Measurements from ENCODE around the gene PCDHA1.

Gene PCDHA1

DNA sequence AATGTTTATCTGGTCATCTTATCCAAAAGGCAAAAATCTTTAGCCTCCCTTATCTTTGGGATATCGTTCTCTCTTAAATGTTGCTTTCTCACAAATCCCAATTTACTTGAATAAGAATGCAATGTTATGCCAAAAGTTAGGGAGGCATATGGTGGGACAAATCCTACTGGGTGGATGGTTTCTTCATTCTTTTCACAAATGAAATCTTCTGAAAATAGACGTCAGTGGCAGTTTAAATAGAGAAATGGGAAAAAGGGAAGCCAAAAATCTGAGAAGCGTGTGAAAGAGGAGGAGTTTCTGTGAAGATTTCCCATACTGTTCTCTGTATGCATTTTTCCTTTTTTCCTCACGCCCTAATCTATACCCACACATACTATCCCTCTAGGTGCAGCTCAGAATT lies 137.7 kb downstream of the PCDHA1 start:
- DNase-seq (ENCODE audit: low read depth in 2 of 2): no peak

DNA sequence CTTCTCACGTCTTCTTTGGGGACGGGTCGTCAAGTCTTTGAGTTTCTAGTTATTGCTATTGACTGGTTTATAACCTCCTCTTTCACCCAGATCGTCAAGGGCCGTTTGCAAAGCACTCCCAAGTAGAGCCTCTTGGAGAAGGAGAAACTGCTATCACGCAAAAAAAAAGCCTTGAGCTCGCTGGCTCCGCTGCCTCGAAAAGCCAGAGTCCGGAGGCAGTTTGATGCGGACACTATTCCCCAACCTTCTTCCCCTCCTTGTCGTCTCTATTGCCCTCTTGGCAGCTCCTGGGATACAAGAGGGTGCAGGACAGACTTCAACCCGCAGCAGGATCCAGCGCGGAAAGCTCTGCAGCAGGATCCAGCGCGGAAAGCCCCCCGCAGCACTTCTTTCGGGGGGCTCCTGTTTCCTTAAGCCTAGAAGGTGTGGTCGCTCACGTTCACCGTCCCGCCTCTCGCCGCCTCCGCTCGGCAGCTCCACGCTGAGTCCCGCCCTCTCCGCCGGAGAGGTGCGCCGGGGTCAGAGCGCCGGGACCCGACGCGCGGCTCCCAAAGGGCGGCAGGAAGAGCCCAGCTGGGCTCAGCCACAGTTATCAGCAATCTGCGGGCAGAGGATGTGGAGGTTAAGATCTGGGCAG lies 140.0 kb downstream of the PCDHA1 start, which contains the start of gene PCDHAC1:
PCDHAC1 (plus strand) TSS at position 494 of the 637 bp plus-strand sequence. CDS start 594 bp downstream, outside the sequence.
- no peak for DNase-seq (ENCODE audit: low read depth in 2 of 2)

DNA sequence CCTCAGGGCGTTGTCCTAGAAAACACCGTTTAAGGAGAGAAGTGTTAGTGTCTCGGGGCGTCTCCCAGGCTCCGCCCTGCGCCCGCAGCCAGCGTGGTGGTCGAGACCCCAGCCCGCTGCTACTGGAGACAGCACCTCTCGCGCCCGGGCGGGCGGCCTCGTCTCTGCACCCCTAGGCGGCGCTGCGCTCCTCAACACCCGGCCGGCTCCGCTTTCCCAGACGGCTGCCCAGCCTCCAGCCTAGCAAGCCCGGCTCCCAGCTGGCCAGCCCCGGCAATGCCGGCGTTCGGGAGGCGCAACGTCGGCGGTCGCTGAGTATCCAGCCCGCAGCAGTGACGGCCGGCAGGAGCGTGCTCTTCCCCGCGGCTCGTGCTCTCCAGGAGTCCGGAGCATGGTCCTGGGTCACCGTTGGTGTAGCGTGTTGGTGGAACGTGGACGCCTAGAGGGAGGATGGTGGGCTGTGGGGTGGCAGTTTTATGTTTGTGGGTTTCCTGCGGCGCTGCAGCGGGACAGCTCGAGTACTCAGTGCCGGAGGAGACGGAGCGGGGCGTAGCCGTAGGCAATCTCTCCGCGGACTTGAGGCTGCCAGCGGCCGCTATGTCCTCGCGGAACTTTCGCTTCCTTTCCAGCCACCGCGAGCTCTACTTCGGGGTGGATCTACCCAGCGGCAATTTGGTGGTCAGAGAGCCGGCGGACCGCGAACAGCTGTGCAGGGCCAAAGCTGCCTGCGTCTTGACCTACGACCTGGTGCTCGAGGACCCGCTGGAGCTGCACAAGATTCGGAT lies 140.7 kb downstream of the PCDHA1 start:
- DNase-seq (ENCODE audit: low read depth in 2 of 2): peak in 1 of 2 donors; percentile 27

DNA sequence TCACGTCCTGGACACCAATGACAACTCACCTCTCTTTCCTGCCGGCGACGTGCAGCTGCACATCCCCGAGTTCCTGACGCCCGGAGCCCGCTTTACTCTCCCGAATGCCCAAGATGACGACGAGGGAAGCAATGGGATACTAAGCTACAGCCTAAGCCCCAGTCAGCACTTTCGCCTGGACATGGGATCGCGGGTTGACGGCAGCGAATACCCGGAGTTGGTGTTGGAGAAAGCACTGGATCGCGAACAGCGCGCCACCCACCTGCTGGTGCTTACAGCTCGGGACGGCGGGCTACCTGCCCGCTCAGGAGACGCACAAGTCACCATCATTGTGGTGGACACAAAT lies 141.3 kb downstream of the PCDHA1 start:
- no peak for DNase-seq (ENCODE audit: low read depth in 2 of 2)

DNA sequence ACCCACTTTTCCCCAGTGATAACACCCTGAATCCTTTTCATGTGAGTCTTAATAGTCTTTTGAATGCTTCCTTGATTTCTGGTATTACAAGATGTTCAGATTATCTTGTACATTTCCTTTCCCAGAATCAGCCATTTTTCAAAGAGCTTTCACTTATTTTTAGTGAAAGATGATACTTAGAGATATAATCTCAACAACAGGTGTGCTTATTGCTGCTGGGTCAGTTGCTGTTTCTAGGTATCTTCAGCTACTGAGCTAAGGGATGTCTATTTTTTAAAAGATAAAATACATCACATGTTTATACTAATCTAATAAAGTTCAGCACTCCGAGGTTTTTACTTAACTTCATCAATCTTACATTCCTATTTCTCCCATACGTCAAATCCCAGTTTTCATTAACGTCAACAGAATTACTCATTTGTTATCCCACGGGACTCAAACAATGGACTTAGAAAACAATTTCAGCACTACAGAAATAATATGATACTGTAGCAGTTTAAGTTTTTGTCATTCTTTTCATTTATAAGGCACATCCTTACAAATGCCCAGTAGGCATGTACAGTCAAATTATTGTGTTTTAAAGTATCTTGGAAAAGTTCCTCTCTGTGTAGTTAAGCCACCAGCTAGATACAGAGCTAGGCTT lies 149.1 kb downstream of the PCDHA1 start:
- DNase-seq (ENCODE audit: low read depth in 2 of 2): no peak

DNA sequence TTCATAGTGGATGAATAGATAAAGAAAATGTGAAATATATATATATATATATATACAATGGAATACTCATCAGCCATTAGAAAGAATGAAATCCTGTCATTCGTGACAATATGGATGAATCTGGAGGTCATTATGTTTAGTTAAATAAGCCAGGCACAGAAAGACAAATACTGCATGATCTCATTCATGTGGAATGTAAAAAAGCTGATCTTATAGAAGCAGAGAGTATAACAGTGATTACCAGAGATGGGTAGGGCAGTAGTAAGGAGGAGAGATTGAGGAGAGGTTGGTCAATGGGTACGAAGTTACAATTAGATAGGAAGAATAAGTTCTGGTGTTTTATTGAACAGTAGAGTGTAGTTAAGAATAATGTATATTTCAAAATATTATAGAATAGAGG lies 160.6 kb downstream of the PCDHA1 start:
- DNase-seq (ENCODE audit: low read depth in 2 of 2): no peak

DNA sequence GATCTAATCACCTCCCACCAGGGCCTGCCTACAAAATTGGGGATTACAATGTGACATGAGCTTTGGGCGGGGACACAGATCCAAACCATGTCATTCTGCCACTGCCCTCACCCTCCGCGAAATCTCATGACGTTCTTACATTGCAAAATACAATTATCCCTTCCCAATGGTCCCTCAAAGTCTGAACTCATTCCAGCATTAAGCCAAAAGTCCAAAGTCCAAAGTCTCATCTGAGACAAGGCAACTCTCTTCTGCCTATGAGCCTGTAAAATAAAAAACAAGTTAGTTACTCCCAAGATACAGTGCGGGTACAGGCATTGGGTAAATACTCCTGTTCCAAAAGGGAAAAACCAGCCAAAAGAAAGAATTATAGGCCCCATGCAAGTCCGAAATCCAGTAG lies 165.7 kb downstream of the PCDHA1 start:
- DNase-seq (ENCODE audit: low read depth in 2 of 2): no peak

DNA sequence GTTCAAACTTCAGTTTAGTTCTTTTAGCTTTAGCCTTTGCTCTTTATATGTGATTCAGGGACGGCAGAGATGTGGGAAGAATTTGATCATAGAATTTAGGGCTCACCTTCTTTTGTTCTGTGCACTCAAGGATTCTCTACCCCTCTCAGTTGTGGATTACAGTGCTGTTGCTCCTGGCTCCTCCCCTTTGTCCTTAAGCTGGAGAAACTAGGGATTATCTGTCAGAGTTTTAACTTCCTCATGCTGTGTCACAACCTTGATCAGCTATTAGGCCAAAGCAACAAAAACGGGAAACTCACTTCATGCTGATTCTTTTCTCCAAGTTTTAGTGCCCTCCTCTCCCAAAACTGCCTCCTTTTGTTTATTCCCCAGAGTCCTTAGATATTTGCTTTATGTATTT lies 167.3 kb downstream of the PCDHA1 start:
- DNase-seq (ENCODE audit: low read depth in 2 of 2): no peak

DNA sequence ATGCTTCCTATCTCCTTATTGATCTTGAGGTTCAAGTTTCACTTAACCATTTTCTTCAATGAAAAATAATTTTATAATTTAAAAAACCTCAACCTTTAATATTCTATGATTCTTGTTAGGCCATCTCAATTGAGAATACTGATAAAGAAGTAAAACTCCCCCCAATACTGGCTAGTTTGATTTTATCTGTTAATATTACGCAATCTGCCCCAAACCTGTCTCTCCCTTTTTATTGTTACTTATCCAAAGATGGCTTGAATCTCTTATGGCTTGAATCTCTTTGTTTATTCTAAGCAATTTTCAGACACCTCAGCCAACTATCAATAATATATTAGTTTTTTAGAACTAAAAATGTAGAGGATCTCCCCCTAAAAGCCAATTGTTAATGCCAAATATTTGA lies 176.2 kb downstream of the PCDHA1 start:
- DNase-seq (ENCODE audit: low read depth in 2 of 2): no peak

DNA sequence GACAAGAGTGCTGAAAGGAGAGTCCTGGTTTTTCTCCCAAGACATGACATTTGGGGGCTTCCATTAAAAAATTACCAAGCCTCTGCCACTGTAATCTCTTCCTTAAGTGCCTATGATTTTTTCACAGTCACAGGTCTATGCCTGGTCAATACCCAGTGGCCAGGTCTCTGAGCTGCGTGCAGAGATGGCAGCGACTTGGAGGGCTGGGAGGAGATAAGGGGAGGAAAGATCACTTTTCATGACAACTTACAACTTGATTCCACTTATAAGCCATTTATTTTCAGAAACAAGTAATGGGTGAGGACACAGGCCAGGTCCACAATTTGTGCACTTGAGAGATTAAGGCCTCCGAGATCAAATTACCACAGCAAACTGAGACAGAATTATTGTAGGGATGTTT lies 178.4 kb downstream of the PCDHA1 start:
- no peak for DNase-seq (ENCODE audit: low read depth in 2 of 2)

DNA sequence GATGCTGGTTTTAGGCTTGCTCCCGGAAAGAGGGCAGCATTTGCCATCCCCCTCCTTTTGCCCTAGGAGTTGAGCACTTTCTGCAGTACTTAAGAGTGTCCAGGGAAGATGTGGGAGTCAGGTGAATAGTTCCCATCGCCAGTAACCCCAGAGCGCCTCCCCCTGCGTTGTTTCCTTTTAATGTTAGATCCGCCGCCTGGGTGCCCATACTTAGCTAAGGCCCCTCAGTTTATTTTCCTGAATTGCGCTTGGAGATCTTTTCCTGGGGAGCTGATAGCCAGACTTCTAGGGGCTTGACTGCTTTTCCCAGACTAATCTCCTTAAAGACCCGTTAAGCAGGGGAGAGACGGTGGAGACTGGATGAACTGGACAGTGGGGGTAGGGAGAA lies 180.0 kb downstream of the PCDHA1 start:
- DNase-seq (ENCODE audit: low read depth in 2 of 2): no peak

DNA sequence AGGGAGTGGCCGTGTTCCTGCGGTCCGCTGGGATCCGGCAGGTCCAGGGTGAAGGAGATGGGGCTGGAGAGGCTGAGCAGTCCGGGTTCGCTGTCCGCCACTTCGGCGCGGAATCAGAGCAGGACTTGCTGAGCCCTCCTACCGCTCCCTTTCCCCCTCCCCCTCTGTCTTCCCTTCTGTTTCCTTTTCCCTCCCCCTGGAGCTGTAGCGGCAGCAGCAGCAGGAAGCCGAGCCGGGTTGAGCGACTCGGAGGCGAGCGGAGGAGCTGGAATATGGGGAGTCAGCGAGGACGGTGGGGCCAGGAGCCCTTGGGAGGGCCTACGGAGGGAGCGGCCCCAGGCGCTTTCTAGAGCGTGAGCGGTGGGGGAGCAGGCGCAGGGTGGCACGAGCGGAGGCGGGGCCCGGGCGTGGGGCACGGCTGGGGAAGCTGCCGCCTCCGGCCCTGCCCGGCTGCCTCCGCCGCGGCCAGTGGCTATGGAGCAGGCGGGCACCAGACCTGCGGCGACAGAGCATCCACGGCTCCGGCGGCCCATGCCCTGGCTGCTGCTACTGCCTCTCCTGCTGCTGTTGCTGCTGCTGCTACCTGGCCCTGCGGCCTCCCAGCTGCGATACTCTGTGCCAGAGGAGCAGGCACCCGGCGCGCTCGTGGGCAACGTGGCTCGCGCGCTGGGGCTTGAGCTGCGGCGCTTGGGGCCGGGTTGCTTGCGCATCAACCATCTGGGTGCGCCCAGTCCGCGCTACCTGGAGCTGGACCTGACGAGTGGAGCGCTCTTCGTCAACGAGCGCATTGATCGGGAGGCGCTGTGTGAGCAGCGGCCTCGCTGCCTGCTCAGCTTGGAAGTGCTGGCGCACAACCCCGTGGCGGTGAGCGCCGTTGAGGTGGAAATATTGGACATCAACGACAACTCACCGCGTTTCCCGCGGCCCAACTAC lies 180.6 kb downstream of the PCDHA1 start, which contains the start of gene PCDHAC2:
PCDHAC2 (plus strand) TSS at position 184 of the 933 bp plus-strand sequence; CDS start at position 475, 291 bp downstream.
- no peak for DNase-seq (ENCODE audit: low read depth in 2 of 2)

DNA sequence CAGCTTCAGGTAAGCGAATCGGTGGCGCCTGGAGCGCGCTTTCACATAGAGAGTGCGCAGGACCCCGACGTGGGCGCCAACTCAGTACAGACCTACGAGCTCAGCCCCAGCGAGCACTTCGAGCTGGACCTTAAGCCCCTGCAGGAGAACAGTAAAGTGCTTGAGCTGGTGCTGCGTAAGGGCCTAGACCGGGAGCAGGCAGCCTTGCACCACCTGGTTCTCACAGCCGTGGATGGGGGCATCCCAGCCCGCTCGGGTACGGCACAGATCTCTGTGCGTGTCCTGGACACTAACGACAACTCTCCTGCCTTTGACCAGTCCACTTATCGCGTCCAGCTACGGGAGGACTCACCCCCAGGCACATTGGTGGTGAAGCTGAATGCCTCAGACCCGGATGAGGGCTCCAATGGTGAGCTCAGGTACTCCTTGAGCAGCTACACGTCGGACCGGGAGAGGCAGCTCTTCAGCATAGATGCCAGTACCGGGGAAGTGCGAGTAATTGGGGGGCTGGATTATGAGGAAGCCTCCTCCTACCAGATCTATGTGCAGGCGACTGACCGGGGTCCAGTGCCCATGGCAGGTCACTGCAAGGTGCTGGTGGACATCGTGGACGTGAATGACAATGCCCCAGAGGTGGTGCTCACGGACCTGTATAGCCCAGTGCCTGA lies 181.4 kb downstream of the PCDHA1 start:
- no peak for DNase-seq (ENCODE audit: low read depth in 2 of 2)

DNA sequence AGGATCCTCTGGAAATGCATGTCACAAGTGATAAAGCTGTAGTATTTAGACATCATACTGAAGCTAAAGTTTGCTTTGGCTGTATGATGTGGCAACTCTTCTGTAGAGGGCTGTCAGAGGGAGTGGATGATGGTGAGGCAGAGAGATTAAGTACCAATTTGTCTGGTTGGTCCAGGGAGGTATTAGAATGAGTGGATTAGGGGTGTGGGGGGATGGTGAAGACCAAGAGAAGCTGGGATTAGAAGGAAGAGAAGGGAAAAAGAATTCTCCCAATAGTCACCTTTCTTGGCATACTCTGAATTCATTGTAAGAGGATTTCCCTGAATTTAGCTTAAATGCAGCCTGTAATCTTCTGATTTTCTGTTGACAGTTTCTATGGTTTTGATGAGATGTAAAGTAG lies 183.9 kb downstream of the PCDHA1 start:
- DNase-seq (ENCODE audit: low read depth in 2 of 2): no peak

DNA sequence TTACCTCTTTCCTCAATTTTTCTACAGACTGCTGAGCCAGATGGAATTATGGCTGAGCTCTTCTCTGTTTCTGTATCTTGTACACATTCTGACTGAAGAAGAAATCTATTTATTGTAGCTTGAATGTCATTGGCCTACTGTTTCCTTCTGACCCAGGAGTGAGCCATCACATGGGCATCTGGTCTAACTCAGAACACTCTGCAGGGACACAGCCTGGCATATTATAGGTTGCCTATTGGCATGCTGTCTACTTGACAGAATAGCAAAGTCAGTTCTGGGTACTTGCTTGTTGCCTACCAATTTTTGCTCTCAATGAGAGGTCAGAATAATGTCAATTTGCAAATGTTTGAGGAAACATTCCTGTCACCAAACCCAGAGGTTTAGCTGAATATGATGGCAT lies 187.6 kb downstream of the PCDHA1 start:
- DNase-seq (ENCODE audit: low read depth in 2 of 2): no peak

DNA sequence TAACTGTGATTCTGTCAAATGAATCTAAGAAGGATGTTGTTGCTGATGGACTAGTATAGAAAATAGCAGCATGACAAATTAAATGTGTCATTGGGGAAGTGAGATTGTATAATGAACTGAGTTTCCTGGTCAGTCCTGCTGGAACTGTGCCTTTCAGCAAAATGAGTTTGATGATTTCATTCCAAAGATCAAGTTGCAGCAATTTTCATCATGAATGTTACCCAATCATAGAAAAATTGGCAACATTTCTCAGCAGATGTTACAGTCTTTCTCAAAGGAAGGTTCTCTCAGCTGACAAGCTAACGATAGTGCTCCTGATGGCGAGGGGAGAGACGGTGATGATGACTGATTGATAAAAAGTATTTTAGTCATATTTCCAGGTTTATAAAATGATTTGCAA lies 191.1 kb downstream of the PCDHA1 start:
- no peak for DNase-seq (ENCODE audit: low read depth in 2 of 2)

DNA sequence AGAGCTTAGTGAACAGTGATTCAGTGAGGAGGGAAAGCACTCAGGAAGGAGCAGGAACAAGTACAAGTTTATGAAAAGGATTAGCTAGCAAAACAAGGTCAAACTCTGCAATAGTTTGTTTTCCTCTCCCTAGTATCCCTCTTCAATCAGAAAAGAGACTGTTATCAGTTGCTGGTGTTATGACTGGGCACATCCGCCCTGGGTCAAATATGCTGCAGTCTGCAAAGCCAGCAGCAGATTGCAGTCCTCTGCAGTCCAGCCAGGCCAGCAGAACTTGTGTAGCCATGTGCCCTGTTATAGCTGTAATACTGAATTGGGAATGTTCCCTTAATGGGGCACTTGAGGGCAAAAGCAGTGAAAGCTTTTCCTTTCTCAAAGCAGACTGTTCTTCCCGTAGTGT lies 192.3 kb downstream of the PCDHA1 start:
- no peak for DNase-seq (ENCODE audit: low read depth in 2 of 2)

DNA sequence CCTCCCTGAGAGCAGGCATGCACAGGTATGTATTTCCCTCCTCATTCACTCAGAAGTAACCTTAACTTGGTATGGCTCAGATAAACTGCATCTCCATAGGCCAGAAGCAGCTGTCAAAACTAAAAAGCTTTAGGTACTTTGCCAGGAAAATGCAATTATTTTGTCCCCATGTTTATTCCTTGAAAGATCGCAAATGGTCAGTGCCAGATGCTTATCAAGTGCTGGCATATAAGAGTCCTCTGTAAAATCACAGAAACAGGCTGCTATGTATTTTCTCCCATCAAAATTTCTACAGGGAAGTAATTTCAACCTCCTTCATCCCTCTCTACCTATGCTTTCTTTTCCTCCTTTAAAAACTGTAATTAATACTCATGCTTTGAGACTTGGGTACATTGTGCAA lies 193.0 kb downstream of the PCDHA1 start:
- DNase-seq (ENCODE audit: low read depth in 2 of 2): no peak

DNA sequence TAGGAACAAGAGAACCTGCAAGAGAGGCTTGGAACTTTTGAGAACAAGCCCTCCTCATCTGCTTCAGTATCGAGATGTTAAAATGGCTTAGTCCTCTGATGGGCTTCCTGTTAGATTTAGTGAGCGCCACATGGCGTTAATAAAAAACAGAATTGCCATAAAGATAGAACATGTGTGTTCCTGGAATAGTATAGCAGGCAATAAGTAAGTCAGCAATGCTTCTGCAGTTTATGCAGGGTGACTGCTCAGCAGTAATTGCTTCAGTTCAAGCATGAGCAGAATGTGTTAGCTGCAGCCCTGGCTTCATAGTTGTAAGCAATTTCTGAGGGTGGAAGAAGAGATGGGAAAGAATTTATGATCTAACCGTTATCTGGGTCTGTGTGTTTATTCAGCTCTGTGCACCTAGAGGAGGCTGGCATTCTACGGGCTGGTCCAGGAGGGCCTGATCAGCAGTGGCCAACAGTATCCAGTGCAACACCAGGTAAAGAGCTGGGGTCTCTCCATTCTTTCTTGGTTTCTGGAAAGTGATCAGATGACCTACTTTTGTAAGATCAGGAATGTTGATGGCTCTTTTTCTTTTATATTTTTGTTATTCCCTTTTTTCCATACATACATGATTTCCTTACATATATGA lies 196.3 kb downstream of the PCDHA1 start:
- no peak for DNase-seq (ENCODE audit: low read depth in 2 of 2)

DNA sequence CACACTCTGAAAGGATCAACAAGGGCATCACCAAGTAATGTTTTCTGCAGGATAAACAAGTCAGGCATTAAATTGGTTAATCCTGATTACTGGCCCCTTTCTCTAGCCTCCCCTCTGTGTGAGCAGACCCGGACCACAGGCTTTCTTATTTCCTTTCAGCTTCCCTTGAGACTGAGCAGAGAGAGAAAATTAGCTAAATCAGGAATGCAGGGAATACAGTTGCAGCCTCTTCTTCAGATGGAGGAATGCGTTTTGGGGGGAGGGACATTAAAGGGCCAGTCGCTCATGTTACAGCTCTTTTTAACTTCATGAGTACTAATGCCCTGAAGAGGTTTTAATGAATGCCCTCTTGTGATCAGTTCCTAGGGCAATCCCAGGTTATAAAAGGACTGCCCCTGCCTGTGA lies 200.2 kb downstream of the PCDHA1 start:
- DNase-seq (ENCODE audit: low read depth in 2 of 2): no peak

DNA sequence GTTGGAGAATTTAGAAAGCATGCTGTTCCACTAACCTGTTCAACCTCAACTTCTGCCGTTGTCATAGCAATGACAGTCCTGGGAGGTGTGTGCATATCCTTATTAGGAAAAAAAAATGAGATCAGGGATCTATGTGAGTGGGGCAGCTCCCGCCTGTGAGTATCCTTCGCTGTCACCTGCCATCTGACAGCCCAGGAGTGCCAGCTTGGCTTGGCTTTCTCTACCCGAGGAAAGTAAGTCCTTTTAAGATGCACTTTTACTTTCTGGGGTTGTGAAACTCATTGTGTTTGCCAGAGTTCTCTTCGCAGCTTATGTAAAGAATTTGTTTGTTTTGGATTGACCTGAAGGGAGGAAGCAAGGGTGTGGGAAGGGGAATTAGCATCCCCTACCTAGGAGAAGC lies 202.2 kb downstream of the PCDHA1 start:
- DNase-seq (ENCODE audit: low read depth in 2 of 2): no peak
